ENCODE measurements around the gene TRABD2B. TPM values are rescaled to one million over a fixed set of nuclear protein-coding genes. Genes with fewer than 3 reads are reported as not detected.

The TRABD2B gene
- total RNA-seq, 4 donors from 2014 or later = 0.35 to 2.5 (median 0.88) TPM

GRCh38 chr1:48038270-48038767 is 41.1 kb upstream of the TRABD2B start:
- no peak overlapping the region for H3K27ac ChIP-seq
- H3K27me3 ChIP-seq = no peaks in the 10 kb centered on the region
- no peak for TF ChIP-seq POLR2A (IDR thresholded peaks at IDR 0.05)
- TF ChIP-seq, protein P1, sequence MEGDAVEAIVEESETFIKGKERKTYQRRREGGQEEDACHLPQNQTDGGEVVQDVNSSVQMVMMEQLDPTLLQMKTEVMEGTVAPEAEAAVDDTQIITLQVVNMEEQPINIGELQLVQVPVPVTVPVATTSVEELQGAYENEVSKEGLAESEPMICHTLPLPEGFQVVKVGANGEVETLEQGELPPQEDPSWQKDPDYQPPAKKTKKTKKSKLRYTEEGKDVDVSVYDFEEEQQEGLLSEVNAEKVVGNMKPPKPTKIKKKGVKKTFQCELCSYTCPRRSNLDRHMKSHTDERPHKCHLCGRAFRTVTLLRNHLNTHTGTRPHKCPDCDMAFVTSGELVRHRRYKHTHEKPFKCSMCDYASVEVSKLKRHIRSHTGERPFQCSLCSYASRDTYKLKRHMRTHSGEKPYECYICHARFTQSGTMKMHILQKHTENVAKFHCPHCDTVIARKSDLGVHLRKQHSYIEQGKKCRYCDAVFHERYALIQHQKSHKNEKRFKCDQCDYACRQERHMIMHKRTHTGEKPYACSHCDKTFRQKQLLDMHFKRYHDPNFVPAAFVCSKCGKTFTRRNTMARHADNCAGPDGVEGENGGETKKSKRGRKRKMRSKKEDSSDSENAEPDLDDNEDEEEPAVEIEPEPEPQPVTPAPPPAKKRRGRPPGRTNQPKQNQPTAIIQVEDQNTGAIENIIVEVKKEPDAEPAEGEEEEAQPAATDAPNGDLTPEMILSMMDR (IDR thresholded peaks at IDR 0.05) = no peak
- no peaks in the 10 kb centered on the region for H3K36me3 ChIP-seq
- DNase-seq = no peak
- peaks cover 0 to 8% (median 0%) of the 10 kb centered on the region in 4 donors for H3K4me1 ChIP-seq
- no peaks in the 10 kb centered on the region for H3K9me3 ChIP-seq
- no peak overlapping the region for H3K4me3 ChIP-seq

DNA sequence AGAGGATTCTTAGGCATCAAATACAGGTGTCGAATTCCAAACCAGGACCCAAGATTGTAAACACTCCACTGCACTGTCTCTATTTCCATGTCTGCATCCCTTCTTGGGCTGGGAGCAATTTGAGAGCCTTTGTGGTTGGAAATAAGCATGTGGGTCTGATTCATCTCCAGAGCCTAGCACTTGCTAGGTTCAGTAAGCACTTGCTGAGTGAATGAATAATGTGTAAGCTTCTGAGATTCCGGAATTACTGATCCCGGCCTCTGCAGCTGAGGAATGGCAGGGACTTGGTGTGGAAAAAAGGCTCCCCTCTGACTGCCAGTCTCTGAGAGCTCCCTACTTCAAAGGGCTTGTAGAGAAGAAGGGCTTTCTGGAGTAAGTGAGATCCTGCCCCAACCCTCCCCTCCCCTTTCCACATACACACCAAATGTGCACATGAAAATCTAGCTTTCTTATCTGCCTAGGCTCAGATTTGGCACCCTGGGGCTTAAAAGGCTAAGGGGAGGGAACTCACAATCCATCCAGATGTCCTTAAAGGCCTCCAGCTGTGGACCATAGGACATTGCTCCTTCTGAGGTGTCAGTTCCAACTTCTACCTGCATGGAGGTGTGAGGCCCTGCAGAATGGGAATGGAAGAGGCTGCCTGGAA is 39.6 kb upstream of the TRABD2B start:
- DNase-seq = no peak
- Histone ChIP-seq H3K36me3 (no peaks in the 10 kb centered on the region), H3K4me3 (no peak overlapping the region), H3K9me3 (no peaks in the 10 kb centered on the region), H3K27ac (no peak overlapping the region), H3K4me1 (peaks cover 0 to 8% (median 0%) of the 10 kb centered on the region in 4 donors), H3K27me3 (no peaks in the 10 kb centered on the region)
- TF ChIP-seq, protein P1 (IDR thresholded peaks at IDR 0.05) = no peak
- no peak for TF ChIP-seq POLR2A (IDR thresholded peaks at IDR 0.05)

DNA sequence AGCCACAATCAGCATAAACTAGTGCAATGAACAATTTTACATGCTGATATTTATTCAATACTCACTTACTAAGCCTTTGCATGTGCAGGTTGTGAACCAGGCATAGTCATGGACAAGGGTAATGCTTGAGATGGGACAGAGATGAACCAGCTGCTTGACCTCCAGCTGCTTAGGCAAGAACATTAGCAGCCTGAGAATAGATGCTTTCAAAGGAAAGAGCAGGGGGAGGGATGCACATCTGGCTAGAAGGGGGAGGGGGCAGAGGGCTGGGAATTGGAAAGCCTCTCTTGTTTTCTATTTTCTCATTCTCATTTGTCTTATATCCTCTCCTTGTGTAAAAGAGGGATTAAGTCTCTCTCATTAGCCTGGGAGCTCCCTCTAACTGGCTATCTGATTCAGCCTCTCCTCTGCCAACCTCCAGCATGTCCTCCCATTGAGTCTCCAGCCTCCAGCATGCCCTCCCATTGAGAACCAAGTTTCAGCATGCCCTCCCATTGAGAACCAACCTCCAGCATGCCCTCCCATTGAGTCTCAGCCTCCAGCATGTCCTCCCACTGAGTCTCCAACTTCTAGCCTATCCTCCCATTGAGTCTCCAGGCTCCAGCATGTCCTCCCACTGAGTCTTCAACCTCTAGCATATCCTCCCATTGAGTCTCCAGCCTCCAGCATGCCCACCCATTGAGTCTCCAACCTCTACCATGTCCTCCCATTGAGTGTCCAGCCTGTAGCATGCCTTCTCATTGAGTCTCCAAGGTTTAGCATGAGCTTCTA is 38.4 kb upstream of the TRABD2B start:
- no peaks in the 10 kb centered on the region for H3K9me3 ChIP-seq
- no peak overlapping the region for H3K27ac ChIP-seq
- no peaks in the 10 kb centered on the region for H3K36me3 ChIP-seq
- H3K4me1 ChIP-seq = peaks cover 0 to 8% (median 0%) of the 10 kb centered on the region in 4 donors
- DNase-seq = no peak
- no peak overlapping the region for H3K4me3 ChIP-seq
- no peaks in the 10 kb centered on the region for H3K27me3 ChIP-seq
- TF ChIP-seq, protein P1 (IDR thresholded peaks at IDR 0.05) = no peak
- no peak for TF ChIP-seq POLR2A (IDR thresholded peaks at IDR 0.05)

DNA sequence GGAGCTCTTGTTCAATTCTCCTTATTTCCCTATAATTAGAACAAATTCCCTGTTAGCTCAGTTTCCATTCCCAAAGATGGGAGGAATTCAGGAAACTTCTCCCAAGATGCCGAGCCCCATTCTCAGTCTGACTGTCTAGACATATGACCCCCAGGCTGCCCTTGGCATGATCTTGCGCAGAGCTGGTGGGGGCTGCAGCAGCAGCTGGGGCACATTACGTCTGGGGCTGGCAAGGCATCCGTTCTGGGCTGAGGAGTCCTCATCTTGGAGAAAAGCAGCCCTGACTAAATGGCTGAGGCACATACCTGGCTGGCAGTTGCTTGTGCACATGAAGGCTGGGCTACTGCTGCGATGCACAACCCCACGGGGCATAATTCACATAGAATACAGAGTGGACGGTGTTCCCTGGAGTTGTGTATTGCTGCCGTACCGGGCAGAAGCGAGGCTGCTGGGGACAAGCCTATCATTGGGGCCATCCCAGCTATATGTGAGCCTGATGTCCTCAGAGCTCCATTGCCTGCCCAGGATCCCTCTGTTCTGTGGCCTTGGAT is 36.4 kb upstream of the TRABD2B start:
- H3K36me3 ChIP-seq = no peaks in the 10 kb centered on the region

DNA sequence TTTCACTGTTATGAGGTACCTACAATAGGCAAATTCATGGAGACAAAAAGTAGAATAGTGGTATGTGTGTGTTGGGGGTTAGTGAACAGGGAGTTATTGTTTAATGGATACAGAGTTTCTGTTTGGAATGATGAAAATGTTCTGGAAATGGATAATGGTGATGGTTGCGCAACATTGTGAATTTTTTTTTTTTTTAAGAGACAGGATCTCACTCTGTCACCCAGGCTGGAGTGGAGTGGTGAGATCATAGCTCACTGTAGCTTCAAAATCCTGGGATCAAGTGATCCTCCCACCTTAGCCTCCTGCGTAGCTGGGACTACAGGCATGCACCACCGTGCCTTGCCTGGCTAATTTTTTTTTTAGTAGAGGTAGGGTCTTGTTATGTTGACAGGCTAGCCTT is 34.5 kb upstream of the TRABD2B start:
- Histone ChIP-seq H3K27ac (no peak overlapping the region), H3K4me3 (no peak overlapping the region), H3K36me3 (no peaks in the 10 kb centered on the region), H3K4me1 (no peaks in the 10 kb centered on the region), H3K27me3 (no peaks in the 10 kb centered on the region), H3K9me3 (no peaks in the 10 kb centered on the region)
- DNase-seq = peak in 1 of 3 donors; percentile 10
- TF ChIP-seq POLR2A (IDR thresholded peaks at IDR 0.05) = no peak
- TF ChIP-seq, protein P1 (IDR thresholded peaks at IDR 0.05) = no peak

More for the DNA sequence above, 36.4 kb upstream of the TRABD2B start:
- Histone ChIP-seq H3K9me3 (no peaks in the 10 kb centered on the region), H3K27ac (no peak overlapping the region), H3K4me3 (no peak overlapping the region), H3K27me3 (no peaks in the 10 kb centered on the region), H3K4me1 (no peaks in the 10 kb centered on the region)
- peak in 1 of 3 donors; percentile 17 for DNase-seq
- TF ChIP-seq, protein P1 (IDR thresholded peaks at IDR 0.05) = no peak
- TF ChIP-seq POLR2A (IDR thresholded peaks at IDR 0.05) = no peak
